GM12878 (cell line): ENCODE results near the gene ST6GALNAC3.

Experiments used
- CTCF ChIP-seq, 3 experiments: IDR thresholded peaks in 2 of 3; conservative IDR thresholded peaks in 1 of 3; 2 replicates each; pipeline ENCODE4 v1.5.1; 2011; ENCODE audit warnings: low read depth in 3 of 3, low read length in 3 of 3, mild to moderate bottlenecking in 3 of 3, control low read depth in 2 of 3, moderate library complexity in 2 of 3, inconsistent platforms in 1 of 3, mixed read lengths in 1 of 3; ENCODE audit not compliant: control insufficient read depth in 2 of 3, insufficient read depth in 1 of 3; ENCODE audit errors: extremely low read depth in 1 of 3
- EP300 ChIP-seq, 2 experiments: fragments of 150-350 bp in 1 of 2; IDR thresholded peaks; 2 replicates each; pipeline ENCODE4 v1.6.1; 2011 to 2012; ENCODE audit warnings: low read depth in 2 of 2, low read length in 2 of 2, borderline replicate concordance in 1 of 2, improper control_type of control experiment in 1 of 2, inconsistent platforms in 1 of 2; ENCODE audit not compliant: control insufficient read depth in 1 of 2
- EZH2 ChIP-seq: IDR thresholded peaks from 2 replicates; pipeline ENCODE4 v1.6.1; 2012; ENCODE audit warnings: low read depth, mild to moderate bottlenecking, control low read depth, inconsistent platforms, low read length, borderline replicate concordance; ENCODE audit not compliant: control insufficient read depth
- FOXM1 ChIP-seq: IDR thresholded peaks from 2 replicates; pipeline ENCODE4 v1.6.1; 2012; ENCODE audit warnings: low read depth, mild to moderate bottlenecking, inconsistent platforms, low read length, moderate library complexity
- SIX5 ChIP-seq: IDR thresholded peaks from 2 replicates; pipeline ENCODE4 v1.6.1; 2011; ENCODE audit warnings: mild to moderate bottlenecking, low read depth, low read length, moderate library complexity; ENCODE audit not compliant: severe bottlenecking
- TAF1 ChIP-seq: IDR thresholded peaks from 2 replicates; pipeline ENCODE4 v1.6.1; 2011; ENCODE audit warnings: mild to moderate bottlenecking, low read depth, low read length, borderline replicate concordance
- ZNF207 ChIP-seq: fragments of 450-650 bp; IDR thresholded peaks from 2 replicates; pipeline ENCODE4 v1.6.1; 2014; ENCODE audit warnings: antibody characterized with exemption, mild to moderate bottlenecking, borderline replicate concordance
- ZNF24 ChIP-seq: fragments of 450-650 bp; IDR thresholded peaks from 2 replicates; pipeline ENCODE4 v1.6.1; 2017; ENCODE audit warnings: antibody characterized with exemption, mild to moderate bottlenecking

GRCh38 chr1:76571248-76571647 lies 496.7 kb downstream of the ST6GALNAC3 start:
- TF ChIP-seq ZNF207: no peak
- no peak for TF ChIP-seq TAF1
- no peak for TF ChIP-seq CTCF (IDR thresholded peaks at IDR 0.05 in 2 of 3, conservative IDR thresholded peaks at IDR 0.05 in 1 of 3; ENCODE audit: control insufficient read depth in 2 of 3, extremely low read depth in 1 of 3, insufficient read depth in 1 of 3, low read depth in 3 of 3, low read length in 3 of 3)
- TF ChIP-seq ZNF24: no peak
- TF ChIP-seq SIX5: no peak
- no peak for TF ChIP-seq EP300 (IDR thresholded peaks at IDR 0.05; ENCODE audit: borderline replicate concordance in 1 of 2, control insufficient read depth in 1 of 2, low read depth in 2 of 2, low read length in 2 of 2)
- no peak for TF ChIP-seq EZH2
- TF ChIP-seq FOXM1: no peak
